GM18526 (cell line): ENCODE data around the gene MYCBPAP.

ENCODE experiments used
- POLR2A ChIP-seq: IDR thresholded peaks from 3 replicates; pipeline ENCODE4 v1.6.1; 2011; ENCODE audit not compliant: insufficient read length; ENCODE audit errors: extremely low read depth

MYCBPAP gene

DNA sequence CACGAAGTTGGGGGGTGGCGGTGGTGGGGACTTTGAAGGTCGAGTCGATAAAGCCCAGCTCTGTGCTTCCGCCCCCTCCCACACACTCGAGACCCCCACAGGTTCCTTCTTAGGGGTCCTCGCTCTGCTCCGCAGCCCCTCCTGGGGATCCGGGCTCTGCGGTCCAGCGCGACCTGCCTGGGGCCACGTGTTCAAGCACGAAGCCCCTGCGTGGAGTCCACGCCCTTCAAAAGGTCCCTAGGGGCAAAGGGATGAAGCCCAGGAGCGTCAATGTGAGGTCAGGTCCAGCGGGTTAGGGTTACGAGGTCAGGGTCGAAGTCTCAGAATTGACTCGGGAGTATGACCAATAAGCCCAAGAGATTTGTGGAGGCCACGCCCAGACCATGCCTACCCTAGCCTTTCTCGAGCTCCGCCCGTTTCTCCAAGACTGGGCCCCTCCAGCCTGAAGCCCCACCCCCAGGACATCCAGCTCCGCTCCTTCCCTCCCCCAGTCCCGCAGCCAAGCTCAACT, 51.5 kb downstream of the MYCBPAP start:
- TF ChIP-seq POLR2A, result no peak

DNA sequence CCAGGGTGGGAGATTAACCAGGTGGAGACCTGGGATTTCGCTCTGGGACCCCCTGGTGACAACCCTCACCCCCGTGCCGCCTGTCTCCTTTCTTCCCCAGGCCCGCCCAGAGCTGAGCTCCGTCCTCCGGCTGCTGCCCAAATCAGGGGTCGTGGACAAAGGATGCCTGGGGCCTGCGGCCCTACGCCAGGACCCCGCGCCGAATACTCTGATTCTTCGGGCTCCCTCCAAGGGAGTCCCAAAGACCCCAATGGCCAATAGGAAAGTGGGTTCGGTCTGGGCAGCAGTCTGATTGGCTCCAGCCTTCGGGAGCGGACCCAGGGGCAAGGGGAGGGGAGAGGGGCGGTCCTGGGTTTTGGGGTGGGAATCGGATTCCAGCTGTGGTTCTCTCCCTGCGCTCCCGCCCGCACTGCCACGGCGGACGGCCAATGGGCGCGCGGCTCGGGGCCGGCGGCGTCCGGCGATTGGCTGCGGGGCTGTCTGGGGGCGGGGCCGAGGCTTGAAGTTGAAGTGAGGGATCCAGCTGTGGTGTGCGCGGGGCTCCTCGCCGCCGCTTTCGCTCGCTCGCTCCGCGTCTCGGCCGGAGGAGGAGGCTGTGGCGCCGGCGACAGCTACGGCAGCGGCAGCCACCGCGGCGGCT, 52.1 kb downstream of the MYCBPAP start, which contains the start of gene CACNA1G:
CACNA1G (plus strand) TSS at position 531 of the 640 bp plus-strand sequence. CDS start 745 bp downstream, outside the sequence.
- TF ChIP-seq POLR2A, result no peak

GRCh38 chr17:50560931-50561745, 52.9 kb downstream of the MYCBPAP start:
- TF ChIP-seq POLR2A, result no peak

- TF ChIP-seq POLR2A, result no peak
Measured at GRCh38 chr17:50561746-50562141, 53.5 kb downstream of the MYCBPAP start.

- no peak for TF ChIP-seq POLR2A
Measured at GRCh38 chr17:50562242-50563091, 54.2 kb downstream of the MYCBPAP start.

GRCh38 chr17:50563092-50563511, 54.9 kb downstream of the MYCBPAP start:
- TF ChIP-seq POLR2A, result no peak

DNA sequence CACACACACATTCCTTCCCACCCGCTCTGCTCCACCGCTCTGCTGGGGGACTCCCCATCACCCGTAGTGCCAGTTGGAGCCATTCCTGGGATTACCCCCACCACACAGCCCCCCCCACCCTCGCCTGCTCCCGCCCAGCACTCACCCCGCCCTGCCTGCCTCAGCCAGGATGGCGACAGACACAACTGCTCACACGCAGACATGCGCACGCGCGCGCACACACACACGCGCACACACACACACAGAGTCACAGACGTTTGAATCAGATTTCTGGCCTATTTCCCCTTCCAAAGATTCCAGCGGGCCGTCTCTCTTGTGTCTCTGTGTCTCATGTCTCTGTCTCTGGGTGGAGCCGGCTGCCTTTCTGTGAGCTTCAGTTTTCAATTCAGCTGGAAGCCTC, 56.7 kb downstream of the MYCBPAP start:
- TF ChIP-seq POLR2A, result no peak

GRCh38 chr17:50565402-50566350, 57.4 kb downstream of the MYCBPAP start:
- TF ChIP-seq POLR2A, result no peak

DNA sequence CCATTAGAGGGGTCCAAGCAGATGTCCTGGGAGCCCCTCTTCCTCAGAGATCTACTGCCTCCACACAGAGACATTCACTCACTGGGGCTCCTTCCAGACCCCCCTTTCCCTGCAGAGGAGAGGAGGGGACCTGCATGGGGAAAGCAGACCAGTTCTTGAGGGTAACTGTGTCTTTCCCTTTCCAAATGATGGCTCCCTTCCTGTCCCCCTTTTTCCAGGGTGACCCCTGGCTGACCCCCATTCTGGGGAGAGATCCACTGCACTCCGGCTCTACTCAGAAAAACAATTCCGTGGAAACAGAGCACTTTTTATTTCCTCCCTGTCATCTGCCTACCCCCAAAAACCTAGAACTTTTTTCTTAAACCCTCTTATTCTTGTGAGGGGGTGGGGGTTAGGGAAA, 58.6 kb downstream of the MYCBPAP start:
- no peak for TF ChIP-seq POLR2A

DNA sequence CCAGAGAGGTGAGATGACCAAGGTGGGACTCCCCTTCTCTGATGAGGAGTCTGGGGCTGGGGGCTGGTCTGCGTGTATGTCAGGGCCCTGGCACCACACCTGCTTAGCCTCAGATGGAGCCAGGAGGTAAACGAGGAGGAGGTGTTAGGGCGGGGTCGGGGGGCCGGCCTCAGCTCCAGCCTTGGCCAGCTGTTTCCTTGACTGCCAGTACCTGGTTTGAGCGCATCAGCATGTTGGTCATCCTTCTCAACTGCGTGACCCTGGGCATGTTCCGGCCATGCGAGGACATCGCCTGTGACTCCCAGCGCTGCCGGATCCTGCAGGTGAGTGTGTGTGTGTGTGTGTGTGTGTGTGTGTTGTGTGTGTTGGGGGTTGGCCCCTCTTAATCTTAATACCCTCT, 60.4 kb downstream of the MYCBPAP start:
- TF ChIP-seq POLR2A, result no peak

GRCh38 chr17:50569592-50569991, 61.4 kb downstream of the MYCBPAP start:
- TF ChIP-seq POLR2A, result no peak

GRCh38 chr17:50570032-50570431, 61.8 kb downstream of the MYCBPAP start:
- TF ChIP-seq POLR2A, result no peak

GRCh38 chr17:50570528-50570927, 62.3 kb downstream of the MYCBPAP start:
- no peak for TF ChIP-seq POLR2A

DNA sequence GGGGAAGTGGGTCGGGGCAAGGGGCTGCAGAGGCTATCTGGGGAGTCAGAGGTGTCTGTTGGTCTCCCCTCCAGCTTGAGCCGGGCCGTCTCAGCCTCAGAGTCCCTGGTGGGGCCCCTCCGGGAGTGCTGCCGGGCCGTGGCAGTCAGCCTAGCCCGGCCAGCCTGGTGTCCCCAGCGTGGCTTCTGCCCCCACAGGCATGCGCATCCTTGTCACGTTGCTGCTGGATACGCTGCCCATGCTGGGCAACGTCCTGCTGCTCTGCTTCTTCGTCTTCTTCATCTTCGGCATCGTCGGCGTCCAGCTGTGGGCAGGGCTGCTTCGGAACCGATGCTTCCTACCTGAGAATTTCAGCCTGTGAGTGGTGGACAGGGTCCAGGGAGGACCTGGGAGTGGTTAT, 63.4 kb downstream of the MYCBPAP start:
- TF ChIP-seq POLR2A, result no peak

- TF ChIP-seq POLR2A, result no peak
Measured at GRCh38 chr17:50572541-50572940, 64.3 kb downstream of the MYCBPAP start.
